Embryonic facial prominence (tissue), 1 donor: Measurements from ENCODE around the gene IRF1.

Experiments
- DNase-seq: peaks from one replicate; pipeline ENCODE4 v3.0.0-alpha.2; 2016; ENCODE audit errors: extremely low spot score

The IRF1 gene

DNA sequence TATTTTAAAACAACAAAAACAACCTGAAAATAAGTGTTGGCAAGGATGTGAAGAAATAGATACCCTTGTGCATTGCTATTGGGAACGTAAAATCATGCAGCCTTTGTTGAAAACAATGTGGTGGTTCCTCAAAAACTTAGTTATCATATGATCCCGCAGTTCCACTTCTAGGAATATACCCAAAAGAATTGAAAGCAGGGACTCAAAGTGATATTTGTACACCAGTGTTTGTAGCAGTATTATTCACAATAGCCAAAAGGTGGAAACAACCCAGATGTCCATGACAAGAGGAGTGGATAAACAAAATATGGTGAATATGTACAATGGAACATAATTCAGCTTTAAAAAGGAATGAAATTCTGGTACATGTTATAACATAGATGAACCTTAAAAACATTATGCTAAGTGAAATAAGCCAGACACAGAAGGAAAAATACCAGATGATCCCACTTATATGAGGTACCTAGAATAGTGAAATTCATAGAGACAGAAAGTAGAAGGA is 29.0 kb downstream of the IRF1 start:
- no peak for DNase-seq

DNA sequence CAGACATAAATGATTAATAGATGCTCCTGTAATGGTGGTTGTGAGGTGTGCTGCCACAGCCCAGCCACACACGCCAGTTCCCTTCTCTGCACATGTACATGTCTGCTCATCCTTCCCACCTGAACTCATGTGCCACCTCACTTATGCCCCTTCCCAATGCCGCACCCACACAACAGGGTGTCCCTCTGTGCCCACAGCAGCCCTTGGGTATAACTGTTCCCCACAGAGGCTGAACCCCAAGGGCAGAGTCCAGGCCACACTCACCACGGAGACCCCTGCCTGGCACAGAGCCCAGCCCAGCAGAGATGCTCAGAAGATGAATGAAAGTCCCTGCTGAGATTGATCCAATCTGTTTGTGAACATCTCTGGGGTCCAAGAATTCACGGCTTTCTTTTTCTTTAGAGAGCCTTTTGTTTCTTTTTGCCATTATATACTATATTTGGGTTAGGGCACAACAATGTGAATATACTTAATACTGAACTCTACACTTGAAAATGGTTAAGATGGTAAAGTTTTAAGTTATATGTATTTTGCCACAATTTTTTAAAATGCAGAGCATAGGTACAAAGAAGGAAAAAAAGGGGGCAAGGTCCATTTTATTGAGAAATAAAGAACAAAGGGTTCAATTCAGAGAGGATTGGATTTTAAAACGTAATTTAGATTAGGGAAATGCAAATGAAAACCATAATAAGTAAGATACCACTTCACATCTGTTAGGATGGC is 29.6 kb downstream of the IRF1 start:
- no peak for DNase-seq

DNA sequence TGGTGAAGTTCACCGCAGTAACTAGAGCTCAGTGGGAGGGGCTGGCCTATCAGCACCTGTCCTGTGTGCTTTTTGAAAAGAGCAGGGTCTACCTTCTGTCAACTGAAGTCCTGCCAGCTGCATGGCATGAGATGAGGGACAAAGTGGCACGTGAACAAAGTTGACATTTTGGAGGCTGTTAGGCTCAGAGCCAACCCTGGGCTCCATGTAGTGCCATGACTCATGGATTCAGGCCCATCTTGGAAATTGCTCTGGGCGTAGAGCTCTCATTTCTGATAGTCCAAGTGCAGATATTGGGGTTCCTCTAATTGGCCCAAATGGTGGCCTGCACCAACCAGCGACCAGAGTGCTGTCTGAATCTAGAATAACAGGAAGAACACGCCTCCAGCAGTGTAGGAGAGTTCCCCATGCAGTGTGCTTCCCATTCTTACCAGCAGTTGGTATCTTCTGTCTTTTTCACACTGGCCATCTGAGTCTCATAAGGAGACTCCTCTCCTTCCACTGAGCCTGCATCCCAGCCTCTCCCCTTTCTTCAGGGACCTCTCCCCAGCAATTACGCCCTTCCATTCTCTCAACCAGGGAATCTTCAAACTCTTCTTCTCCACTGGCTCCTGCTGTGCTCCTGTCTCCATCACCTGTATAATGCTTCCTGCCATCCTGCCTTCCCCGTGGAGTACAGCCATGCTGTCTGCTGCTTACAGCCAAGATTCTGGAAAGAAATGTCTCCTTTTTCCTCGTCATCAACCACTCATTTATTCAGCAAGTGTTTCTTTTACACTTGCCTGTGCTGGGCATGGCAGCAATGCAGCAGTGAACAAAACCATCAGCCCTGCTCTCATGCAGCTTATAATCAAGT is 30.4 kb downstream of the IRF1 start:
- no peak for DNase-seq

DNA sequence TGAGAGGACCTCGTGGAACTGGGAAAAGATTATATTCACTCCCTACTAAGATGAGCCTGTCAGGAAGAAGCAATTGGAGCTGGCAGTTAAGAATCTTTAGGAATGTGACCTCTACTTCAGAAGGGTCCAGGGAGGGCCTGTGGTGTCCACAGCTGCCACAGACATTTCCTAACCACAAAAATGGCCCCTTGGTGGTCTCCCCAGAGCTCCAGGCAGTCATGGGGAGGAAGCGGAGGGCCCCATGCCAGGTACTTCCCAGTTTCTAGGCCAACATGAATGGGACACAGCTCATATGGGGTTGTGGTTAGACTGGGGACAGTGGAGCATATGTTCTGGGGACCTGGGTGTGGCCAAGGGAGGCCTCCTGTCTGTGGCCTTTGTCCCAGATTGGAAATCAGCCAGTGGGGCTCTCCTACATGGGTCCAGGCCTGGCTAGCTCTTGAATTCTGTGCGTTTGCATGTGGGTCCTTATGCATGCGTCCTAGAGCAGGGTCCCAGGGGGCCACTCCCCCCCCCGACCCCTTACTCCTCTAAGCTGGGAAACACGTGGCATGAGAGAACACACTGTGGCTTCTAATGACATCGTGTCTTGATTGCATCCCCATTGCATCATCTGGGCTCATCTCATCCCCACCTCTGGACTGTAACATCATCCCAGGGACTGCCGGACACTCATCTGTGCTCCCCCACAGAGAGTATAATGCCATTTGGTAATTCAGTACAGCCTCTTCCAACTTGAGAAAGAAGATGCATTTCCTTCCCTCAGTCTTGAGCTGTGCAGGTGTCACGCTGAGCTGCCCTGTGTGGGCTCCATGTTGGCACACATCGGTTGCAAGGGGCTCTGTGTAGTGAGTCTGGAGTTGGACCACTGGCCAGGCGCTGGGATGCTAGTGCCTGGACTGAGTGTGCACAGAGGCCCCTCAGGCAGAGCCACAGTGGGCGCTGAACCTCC is 31.3 kb downstream of the IRF1 start:
- no peak for DNase-seq

DNA sequence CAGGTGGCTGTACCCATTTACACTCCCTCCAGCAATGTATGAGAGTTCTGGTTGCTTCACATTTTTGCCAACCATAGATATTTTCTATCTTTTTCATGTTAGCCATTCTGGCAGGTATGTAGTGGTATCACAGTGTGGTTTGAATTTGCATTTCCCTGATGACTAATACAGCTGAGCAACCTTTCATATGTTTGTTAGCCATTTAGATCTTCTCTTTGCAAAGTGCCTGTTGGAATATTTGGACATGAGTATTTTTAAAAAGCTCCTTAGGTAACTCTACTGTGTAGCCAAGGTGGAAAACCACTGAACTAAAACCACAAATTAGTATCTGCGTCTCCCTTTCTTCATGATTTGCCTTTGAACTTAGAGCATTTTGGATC is 31.9 kb downstream of the IRF1 start:
- DNase-seq, result no peak

DNA sequence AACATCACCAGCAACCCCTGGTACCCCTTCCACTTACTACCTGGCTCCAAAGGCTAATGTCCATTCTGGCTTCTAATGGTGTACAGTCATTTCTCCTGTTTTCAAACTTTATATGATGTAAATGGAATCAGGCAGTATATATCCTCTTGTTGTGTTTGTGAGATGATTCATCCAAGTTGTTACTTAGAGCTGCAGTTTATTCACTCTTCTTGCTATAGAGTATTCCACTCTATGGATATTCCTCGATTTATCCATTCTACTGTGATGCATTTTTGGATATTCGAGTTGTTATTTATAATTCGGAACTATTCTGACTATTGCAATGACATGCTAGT is 32.4 kb downstream of the IRF1 start:
- DNase-seq, result no peak

DNA sequence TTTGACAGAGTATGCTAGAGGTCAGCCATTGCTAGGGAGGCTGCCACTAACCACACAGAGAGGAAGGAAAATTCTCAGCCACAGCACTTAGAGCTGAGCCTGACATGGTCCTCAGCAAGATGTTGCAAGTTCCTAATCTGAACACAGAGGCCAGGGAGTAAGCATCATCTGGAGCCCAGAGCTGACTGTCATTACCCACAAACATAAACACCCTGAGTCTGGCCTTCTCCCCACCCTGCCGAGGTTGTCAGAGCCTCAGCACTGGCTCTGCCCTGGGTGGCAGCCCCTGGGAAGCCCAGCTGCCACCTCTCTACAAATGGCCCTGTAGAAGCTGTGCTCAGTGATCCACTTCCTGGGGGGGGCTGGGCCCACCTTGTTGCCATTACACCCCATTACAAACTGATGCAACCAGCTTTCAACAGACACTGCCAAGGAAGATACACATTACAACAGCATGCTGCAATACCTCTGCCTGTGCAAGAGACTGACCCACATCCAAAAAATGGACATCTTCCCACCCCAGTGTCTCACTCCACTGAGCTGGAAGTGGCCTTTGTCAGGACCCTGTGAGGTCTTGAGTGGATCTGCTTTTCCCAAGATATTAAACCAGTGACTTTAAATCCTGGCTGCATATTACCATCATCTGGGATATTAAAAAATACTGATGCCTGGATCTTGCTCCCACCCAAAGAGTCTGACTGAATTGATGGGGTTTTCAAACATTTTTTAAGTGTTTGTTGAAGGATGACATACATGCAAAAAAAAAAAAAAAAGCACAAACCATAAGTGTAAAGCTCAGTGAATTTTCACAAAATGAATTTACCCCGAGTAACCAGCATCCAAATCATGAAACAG is 33.0 kb downstream of the IRF1 start:
- no peak for DNase-seq

DNA sequence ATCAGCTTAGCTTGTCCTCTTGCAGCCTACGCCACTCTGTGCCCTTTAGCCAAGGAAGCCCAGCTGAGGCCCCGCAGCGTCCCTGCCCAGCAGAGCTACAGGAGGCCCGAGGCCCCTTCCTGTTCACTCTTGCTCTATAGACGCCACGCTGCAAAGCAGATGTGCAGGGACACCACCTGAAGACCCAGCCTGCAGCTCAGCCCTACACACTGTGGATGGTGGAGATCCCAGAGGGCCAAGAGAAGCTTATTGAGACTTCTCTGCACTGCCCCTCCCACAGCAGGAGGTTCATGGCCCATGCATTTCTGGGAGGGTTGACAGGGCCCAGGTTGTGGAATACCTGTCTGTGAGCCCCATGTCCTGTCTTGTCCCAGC is 33.6 kb downstream of the IRF1 start:
- no peak for DNase-seq

DNA sequence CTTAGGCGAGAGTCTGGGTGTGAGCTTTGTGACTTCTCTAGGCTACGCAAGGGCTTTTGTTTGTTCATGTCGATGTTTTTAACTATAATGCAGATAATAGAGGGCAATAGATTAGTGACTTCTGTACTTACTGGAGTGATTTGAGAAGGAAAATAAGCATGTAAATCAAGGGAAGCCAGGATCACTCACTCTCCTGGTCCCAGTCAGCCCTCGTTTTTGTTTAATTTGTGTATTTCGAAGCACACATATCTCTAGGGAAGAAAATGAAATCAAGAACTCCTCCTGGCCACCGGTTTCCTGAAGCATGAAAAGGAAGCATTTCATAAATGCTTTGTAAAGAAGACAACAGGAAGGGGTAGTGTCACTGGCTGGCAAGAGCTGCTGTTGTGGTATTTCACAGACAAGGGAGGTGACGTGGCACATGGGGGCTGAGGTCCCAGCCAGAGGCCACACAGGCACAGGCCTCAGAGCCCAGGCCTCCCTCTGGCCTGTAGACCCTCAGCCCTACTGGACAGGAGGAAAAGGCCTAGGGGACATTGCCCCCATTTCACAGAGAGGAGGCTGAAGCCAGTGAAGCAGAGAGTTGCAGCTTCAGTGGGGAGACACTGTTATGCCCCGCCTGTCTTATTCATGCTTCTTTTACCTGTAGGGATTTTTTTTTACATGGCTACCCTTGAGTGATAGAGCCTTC is 34.1 kb downstream of the IRF1 start:
- DNase-seq, result no peak

DNA sequence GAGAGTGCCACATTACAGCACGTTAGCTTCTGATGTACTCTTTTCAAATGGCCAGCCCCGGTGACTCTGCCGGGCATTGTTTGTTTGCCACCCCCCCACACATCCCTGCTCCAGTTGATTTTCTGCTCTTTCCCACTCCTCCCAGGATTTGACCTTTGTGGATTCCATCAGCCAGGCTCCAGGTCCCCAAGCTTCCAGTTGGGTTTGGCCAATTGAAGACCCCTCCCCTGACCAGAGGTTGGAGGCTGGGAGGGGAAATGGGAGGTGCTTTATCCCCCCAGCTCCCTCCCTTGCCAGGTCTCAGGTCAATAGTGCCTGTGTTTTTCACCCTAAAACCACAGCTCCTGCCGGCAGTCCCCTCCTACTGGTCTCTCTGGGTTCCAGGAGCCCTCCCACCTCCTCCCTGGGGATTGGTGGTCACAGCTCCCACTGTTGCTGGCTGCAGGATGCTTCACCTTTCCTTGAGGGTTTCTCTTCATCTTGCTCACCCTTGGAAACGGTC is 34.9 kb downstream of the IRF1 start:
- no peak for DNase-seq

DNA sequence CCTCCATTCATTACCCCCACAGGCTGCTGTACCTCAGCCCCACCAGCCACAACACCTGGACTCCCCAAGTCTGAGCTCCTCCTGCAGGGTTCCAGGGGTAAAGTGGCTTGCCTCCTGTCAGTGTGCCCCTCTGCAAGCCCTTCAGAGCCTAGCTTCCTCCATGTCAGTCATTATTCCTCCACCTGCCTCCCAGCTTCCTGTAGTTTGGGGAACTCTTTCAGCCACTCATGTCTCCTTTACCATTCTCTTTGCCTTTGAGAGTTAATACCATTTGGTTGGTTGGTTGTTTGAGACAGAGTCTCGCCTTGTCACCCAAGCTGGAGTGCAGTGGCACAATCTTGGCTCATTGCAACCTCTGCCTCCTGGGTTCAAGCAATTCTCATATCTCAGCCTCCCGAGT is 36.2 kb downstream of the IRF1 start:
- no peak for DNase-seq

DNA sequence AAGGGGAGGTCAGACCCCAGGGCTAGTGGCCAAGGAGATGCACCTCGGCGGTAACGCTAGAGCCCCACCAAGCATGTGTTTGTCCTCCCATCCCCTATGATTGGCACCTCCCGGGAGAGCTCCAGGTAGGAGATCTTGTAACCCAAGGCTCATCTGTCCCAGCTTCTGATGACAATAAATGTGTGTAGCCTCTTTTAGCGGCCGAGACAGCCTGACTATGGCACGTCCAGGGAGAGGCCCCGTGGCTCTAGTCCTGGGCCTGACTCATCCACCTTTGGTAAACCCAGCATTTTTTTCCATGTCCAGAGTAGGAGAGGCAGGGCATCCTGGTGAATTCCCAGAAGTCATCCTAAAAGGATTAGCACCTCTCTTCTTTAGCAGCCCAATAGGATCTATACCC is 39.2 kb downstream of the IRF1 start:
- no peak for DNase-seq

DNA sequence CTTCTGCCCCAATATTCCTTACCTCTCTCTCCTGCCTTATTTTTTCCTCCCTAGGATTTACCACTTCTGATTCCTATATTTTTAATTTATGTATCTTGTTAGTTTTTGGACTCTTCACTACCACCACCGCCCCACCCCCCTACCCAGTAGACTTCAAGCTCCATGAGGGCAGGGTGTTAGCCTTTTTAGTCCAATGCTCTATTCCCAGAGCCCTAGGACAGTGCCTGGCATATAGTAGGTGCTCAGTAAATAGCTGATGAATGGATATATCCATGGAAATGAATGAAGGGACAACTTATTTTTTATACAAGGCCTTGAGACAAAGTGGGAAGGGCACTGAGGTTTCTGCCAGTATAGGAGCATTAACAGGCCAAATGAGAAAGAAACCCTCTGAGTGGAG is 41.5 kb downstream of the IRF1 start:
- no peak for DNase-seq

DNA sequence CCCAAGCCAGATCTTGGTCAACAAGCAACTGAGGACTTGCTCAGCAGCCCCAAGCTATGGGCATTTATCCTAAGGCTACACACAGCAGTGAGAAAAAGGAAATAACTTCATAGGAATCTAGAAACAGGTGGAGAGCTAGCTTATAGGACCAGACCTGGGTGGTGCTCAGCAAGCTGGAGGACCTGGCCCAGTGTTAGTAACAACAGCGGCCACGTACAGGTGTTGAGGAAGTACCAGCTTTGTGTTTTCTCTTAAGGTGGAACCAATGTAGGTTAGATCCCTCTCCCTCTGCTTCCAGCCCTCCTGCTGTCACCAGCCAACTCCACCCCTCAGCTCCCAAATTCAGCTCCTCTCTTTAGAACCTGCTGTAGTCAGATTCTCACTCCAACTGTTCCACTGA is 43.4 kb downstream of the IRF1 start:
- no peak for DNase-seq

DNA sequence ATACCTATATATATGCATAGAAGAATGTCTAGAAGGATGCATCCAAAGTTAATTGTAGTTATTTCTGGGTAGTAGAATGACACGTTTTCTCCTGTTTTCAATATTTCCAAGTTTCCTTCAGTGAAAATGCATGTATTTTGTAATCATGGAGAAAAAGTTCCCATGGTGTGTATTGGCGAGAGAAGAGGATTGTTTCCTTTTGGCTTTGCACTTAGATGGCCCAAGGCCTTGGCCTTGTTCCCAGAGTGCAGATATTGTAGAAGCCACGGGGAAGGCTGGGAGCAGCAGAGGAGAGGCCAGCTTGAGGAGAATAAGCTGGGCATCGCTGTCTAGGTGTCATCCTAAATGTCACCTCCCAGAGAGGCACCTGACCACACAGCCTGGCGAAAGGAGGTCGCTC is 44.0 kb downstream of the IRF1 start:
- no peak for DNase-seq

DNA sequence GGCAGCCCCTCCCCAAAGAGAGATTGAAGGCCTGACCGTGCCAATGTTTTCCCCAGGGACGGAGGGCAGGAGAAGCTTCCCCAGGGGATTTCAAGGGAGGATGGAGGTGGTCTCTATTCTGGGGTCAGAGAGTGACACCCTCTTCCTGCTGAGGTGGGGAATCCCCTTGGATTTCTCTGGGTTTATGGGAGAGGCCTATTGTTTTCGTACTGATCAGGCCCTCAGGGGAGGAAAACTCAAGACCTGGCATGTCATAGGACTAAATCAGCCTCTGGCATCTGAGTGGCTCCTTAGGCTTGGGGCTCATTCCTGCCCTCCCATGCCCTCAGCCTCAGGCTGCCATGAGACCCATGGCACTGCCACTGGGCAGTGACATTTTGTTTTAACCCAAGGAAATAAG is 44.6 kb downstream of the IRF1 start:
- no peak for DNase-seq

DNA sequence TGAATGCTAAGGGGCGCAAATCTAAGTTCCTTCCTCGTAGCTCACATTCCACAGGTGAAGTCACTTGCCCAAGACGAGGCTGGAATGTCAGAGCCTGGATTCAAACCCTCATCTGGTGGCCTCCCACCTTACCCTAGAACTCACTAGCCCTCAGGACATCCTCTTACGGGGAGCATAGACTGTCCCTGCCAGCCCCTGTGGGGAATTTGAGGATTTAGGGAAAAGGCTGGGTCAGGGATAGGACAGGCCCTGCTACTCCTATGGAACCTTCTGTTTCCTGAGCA is 45.0 kb downstream of the IRF1 start:
- DNase-seq, result no peak

DNA sequence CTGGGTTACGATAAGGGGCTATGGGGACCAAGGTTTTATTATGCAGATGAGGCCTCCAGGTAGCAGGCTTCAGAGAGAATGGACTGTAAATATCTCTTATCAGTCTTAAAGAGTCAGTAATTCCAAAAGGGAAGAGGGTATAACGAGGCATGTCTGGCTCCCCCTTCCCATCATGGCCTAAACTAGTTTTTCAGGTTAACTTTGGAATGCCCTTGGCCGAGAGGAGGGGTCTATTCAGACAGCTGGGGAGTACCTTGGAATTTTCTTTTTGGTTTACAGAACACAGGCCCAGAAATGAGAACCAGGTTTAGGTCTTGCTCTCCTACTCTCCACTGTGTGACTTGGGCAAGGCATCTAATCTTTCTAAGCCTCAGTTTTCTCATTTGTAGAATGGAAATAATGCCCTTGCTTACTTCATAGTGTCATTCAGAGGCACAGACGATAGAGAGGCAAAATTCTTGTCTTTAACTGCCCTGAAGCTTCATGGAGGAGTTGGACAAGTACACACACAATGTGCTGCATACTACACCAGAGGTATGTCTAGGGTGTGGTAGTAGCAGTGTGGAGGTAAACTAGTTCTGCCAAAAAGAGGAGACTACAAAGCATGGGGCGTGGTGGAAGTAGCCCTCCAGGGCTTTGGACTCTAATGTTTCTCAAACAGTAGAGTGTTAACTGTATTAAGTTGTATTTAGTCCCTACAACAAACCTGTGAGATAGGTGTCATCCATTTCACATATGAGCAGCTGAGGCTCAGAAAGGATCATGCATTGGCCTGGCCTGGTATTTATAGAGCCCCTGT is 45.5 kb downstream of the IRF1 start:
- DNase-seq, result no peak

DNA sequence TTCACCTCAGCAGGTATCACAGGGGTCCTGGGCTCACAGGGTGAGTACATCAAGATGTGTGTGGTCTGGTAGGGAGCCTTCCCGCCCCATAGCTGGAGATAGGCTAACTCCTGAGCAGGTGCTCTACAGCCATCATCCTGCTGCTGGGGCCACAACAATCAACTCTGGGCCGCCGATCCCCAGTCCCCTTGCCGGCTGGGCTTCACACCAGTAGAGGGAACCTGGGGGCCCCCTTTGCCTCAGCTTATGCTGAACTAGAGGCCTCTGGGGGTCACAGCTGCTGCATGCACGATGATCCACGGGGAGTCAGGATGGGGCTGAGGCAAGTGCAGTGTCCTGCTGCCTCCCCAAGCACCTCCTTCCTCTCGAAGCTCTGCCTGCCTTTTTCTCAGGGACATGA is 46.5 kb downstream of the IRF1 start:
- DNase-seq, result no peak

DNA sequence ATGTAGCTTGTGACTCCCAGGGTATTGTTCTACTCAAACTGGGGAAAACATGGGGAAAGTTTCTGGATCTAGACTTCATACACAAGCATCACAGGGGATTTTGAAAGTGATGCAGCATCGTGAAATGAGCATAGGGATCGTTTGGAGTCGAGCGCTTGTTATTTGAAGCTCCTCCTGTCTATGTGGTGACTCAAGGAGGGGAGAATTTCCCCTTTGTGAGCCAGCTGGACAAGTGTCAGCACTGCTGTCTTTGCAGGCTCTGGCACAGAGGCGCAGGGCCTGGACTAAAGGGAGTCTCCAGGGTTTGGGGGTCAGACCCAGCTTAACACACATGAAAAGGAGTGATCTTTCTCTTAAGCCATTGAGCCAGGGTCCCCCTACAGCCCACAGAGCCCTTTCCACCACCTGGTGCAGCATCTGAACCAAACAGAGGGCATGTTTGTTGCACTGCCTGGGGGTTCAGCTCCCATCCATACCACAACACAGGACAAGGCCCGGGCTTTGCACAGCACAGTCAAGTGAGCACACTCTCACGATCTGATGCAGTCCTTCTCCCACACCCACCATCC is 51.0 kb downstream of the IRF1 start:
- no peak for DNase-seq
